Ectodermal cell (in vitro differentiated cells): ENCODE measurements around the gene FRG2B.
"Not testable (repeated sequence)": the region's sequence is repeated elsewhere in the genome, so short reads cannot be mapped to it uniquely, and the experiment has no call there.

Experiments used
- H3K27ac ChIP-seq: 2 replicates; pipeline ENCODE4 v1.7.0; 2013; ENCODE audit warnings: mild to moderate bottlenecking, low read depth, low read length; ENCODE audit not compliant: insufficient read depth, poor library complexity, severe bottlenecking
- H3K27me3 ChIP-seq: 2 replicates; pipeline ENCODE4 v1.7.0; 2013; ENCODE audit warnings: mild to moderate bottlenecking, low read length; ENCODE audit not compliant: insufficient read depth, control insufficient read depth, poor library complexity, severe bottlenecking
- H3K36me3 ChIP-seq: one replicate; pipeline ENCODE4 v1.7.0; 2013; ENCODE audit warnings: low read length; ENCODE audit not compliant: control insufficient read depth, insufficient read depth
- H3K4me1 ChIP-seq: one replicate; pipeline ENCODE4 v1.7.0; 2013; ENCODE audit warnings: low read length; ENCODE audit not compliant: control insufficient read depth, insufficient read depth
- H3K4me3 ChIP-seq: 2 replicates; pipeline ENCODE4 v1.7.0; 2013; ENCODE audit warnings: low read depth, low read length, control low read depth; ENCODE audit not compliant: insufficient read depth
- H3K9me3 ChIP-seq: 2 replicates; pipeline ENCODE4 v1.7.0; 2013; ENCODE audit warnings: mild to moderate bottlenecking, low read length, moderate library complexity; ENCODE audit not compliant: control insufficient read depth
- WGBS, 2 experiments: methylation state at CpG; one replicate each; pipeline ENCODE4 v1.1.7; 2013; ENCODE audit warnings: missing lambda C conversion rate in 2 of 2; 5-methylcytosine and 5-hydroxymethylcytosine counted together

Gene FRG2B

GRCh38 chr10:133600657-133601056 lies 25.9 kb downstream of the FRG2B start:
- H3K27ac ChIP-seq, result no peak overlapping the region
- H3K27me3 ChIP-seq, result no peaks in the 10 kb centered on the region
- H3K9me3 ChIP-seq, result peaks cover 28% of the 10 kb centered on the region
- 79% methylated on average over 2 of the region's 3 CpGs for WGBS, 2 experiments
- H3K4me1 ChIP-seq, result no peaks in the 10 kb centered on the region
- no peaks in the 10 kb centered on the region for H3K36me3 ChIP-seq
- H3K4me3 ChIP-seq, result no peak overlapping the region

- H3K9me3 ChIP-seq, result peaks cover 25% of the 10 kb centered on the region
- H3K27me3 ChIP-seq, H3K4me3 ChIP-seq, H3K36me3 ChIP-seq, H3K4me1 ChIP-seq, H3K27ac ChIP-seq: not testable (repeated sequence)
- 78 to 86% methylated on average over 8 of the region's 8 CpGs for WGBS, 2 experiments
Measured at GRCh38 chr10:133599869-133600268, 26.7 kb downstream of the FRG2B start.

GRCh38 chr10:133592716-133593115 lies 33.9 kb downstream of the FRG2B start:
- H3K4me1 ChIP-seq, result no peaks in the 10 kb centered on the region
- no peaks in the 10 kb centered on the region for H3K36me3 ChIP-seq
- no peak overlapping the region for H3K27ac ChIP-seq
- WGBS, 2 experiments, result 44 to 45% methylated on average over 6 of the region's 6 CpGs
- peaks cover 10% of the 10 kb centered on the region for H3K9me3 ChIP-seq
- H3K27me3 ChIP-seq, result no peaks in the 10 kb centered on the region
- no peak overlapping the region for H3K4me3 ChIP-seq

- Histone ChIP-seq H3K4me3 (no peak overlapping the region), H3K9me3 (peaks cover 7% of the 10 kb centered on the region)
- 75 to 76% methylated on average over 10 of the region's 10 CpGs for WGBS, 2 experiments
Measured at GRCh38 chr10:133590970-133591359, 35.6 kb downstream of the FRG2B start.

GRCh38 chr10:133590226-133590969 lies 36.2 kb downstream of the FRG2B start:
- Histone ChIP-seq H3K27me3 (no peaks in the 10 kb centered on the region), H3K27ac (no peak overlapping the region), H3K4me1 (no peaks in the 10 kb centered on the region), H3K4me3 (no peak overlapping the region), H3K9me3 (peaks cover 7% of the 10 kb centered on the region), H3K36me3 (no peaks in the 10 kb centered on the region)
- WGBS, 2 experiments, result 64 to 70% methylated on average over 13 of the region's 13 CpGs

More at GRCh38 chr10:133590970-133591359, 35.6 kb downstream of the FRG2B start:
- H3K4me1 ChIP-seq, result no peaks in the 10 kb centered on the region
- no peaks in the 10 kb centered on the region for H3K27me3 ChIP-seq
- no peaks in the 10 kb centered on the region for H3K36me3 ChIP-seq
- no peak overlapping the region for H3K27ac ChIP-seq

GRCh38 chr10:133577037-133577436 lies 49.6 kb downstream of the FRG2B start:
- not testable (repeated sequence) for H3K9me3 ChIP-seq, H3K27me3 ChIP-seq, H3K27ac ChIP-seq, H3K36me3 ChIP-seq, H3K4me3 ChIP-seq, H3K4me1 ChIP-seq
- WGBS, 2 experiments, result 100% methylated on average over 5 of the region's 31 CpGs; no CpG with 5 or more reads in 1 of the 2 experiments
